GM19351 (cell line): ENCODE measurements around the gene ACOX1.

ENCODE experiments used
- ATAC-seq: cut with Tn5 transposase; IDR thresholded peaks from one replicate; pipeline ENCODE4 v1.9.1; 2021; ENCODE audit warnings: mild to moderate bottlenecking, moderate library complexity; ENCODE audit not compliant: unreplicated experiment

The ACOX1 gene

DNA sequence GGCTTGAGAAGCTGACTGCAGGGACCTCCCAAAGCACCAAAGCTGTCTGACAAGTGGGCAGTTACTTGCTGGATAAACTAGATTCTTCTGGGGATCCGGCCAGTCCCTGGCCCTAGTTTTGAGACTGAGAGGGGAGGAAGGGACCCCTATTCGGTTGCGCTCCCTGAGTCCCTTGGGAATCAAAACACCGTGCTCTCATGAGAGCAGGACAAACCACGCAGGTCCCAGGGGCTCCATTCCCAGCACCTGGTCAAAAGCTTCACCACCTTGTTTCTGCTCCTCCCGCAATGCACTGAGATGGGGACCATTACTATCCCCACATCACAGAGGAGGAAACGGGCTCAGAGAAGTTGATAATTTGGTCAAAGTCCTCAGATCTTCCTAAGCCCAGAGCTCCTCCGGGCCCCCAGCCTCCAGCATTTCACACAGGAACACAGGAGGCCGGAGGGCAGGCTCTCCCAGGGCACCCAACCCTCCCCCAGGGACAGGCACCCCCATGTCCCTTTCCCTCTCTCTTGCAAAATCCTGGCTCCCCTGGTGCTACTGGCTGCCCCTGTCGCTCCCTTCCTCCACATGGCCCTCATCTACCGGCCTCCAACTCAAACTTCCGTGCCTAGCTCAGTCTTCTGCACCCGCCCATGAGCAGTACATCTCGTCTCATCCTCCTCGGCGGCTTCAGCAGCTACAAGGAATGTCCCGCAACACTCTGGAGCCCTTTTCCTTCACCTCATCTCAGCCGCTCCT, 85.5 kb downstream of the ACOX1 start:
- ATAC-seq = no peak

DNA sequence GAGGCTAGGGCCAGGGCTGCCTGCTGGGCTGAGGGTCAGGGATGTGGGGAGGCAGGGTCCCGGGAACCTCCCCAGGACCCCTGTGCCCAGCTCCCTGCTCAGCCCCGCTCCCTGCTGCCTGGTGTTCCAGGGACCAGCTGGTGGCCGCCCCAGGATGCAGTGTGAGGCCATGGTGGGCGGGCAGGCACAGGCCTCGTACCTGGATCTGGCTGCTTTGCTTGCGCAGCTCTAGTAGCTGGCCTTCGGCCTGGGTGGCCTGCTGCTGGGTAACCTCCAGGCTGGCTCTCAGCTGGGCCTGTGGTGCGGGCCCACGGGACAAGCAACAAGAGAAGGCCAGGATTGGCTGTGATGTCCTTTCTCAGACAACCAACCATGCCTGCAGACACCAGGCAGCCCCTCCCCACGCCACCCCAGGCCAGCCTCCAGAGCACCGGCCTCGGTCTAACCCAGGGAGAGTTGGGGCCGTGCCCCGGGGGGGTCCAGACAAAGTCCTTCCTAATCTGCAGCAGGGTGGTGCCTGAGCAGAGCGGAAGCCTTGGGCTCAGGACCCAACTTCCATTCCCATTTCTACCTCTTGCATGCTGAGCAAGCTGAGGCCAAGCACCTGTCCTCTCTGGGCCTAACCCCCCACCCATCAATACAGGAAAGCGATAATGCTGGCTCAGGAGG, 86.3 kb downstream of the ACOX1 start:
- ATAC-seq = no peak

DNA sequence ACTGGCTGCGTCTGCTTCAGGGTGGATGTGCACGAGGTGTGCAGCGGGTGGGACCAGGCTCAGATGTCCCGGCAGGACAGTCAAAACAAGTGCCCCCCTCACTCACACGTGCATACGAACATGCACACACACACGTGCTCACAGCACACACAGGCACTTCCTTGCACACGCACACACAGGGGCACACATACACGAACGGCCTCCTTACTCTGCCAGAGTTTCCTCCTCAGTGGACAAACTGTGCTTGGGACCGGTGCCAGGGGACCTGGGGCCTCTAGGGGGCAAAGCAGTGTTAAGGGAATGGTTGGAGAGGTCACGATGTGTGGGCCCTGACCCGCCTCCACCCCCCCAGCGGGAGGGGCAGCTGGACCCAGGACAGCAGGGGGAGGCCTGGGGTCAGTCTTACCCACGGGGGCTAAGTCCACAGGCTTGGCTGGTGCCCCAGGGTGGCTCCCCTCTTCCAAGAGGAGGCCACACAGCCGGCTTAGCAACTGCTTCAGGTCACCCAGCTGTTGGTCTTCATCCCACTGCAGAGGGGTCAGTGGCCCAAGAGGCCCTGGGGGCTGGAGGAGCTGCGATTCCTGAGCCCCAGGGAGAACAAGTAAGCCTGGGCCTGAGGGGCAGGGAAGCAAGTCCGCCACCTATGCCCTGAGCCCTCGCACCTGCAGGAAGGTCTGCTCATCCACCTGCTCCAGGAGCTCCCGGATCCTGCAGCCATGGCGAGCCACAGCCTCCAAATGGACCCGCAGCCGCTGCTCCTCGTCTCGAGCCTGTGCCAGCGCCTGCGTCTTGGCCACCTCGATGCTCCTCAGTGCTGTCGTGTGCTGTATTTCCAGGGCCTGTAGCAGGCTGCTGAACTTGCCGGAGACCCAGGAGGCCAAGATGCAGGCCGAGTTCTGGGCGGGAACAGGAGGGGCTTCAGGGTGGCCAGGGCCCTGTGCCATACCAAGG, 87.1 kb downstream of the ACOX1 start:
- ATAC-seq = no peak
